ENCODE results near the gene IPO4.
"Not testable (repeated sequence)": the region's sequence is repeated elsewhere in the genome, so short reads cannot be mapped to it uniquely, and the experiment has no call there.

The IPO4 gene

DNA sequence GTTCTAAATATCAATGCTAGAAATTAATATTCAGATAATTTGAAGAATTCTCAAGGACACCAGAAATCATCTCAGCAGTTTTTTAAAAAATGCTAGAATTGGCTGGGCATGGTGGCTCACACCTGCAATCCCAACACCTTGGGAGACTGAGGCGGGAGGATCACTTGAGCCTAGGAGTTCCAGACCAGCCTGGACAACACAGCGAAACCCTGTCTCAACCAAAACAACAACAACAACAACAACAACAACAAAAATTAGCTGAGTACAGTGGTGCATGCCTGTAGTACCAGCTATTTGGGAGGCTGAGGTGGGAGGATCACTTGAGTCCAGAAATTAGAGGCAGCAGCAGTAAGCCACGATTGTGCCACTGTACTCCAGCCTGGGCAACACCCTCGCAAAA is 30.5 kb upstream of the IPO4 start:
- DNase-seq (ENCODE audit: low read depth), result no peak
- no peak overlapping the region for H3K4me3 ChIP-seq (ENCODE audit: low read depth, low read length)
- TF ChIP-seq POLR2A (IDR thresholded peaks at IDR 0.05; ENCODE audit: extremely low read depth, insufficient read length) (no peak), MYC (IDR thresholded peaks at IDR 0.05; ENCODE audit: low read depth, low read length) (no peak), MAX (IDR thresholded peaks at IDR 0.05; ENCODE audit: low read depth, low read length) (no peak)
- TF ChIP-seq, protein P1, sequence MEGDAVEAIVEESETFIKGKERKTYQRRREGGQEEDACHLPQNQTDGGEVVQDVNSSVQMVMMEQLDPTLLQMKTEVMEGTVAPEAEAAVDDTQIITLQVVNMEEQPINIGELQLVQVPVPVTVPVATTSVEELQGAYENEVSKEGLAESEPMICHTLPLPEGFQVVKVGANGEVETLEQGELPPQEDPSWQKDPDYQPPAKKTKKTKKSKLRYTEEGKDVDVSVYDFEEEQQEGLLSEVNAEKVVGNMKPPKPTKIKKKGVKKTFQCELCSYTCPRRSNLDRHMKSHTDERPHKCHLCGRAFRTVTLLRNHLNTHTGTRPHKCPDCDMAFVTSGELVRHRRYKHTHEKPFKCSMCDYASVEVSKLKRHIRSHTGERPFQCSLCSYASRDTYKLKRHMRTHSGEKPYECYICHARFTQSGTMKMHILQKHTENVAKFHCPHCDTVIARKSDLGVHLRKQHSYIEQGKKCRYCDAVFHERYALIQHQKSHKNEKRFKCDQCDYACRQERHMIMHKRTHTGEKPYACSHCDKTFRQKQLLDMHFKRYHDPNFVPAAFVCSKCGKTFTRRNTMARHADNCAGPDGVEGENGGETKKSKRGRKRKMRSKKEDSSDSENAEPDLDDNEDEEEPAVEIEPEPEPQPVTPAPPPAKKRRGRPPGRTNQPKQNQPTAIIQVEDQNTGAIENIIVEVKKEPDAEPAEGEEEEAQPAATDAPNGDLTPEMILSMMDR (IDR thresholded peaks at IDR 0.05; ENCODE audit: low read depth, low read length), result no peak

GRCh38 chr14:24216876-24217275 is 28.3 kb upstream of the IPO4 start:
- not testable (repeated sequence) for H3K4me3 ChIP-seq (ENCODE audit: low read depth, low read length); DNase-seq (ENCODE audit: low read depth)

DNA sequence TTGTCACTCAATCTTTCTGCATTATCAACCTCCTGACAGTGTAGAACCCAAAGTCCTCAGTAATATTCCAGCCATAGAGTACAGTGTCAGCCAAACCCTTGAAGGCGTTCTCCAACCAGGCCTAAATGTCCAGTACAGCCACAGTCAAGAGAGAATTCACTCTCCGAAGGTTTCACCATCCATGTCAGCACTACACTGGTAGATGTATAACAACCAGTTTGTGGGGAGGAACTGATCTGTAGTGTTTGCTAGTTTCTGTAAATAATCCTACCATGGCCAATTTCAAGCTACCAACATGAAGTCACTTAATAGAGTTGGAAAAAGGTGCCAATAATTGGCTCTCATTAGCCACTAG is 27.7 kb upstream of the IPO4 start:
- TF ChIP-seq POLR2A (IDR thresholded peaks at IDR 0.05; ENCODE audit: extremely low read depth, insufficient read length) (no peak), MYC (IDR thresholded peaks at IDR 0.05; ENCODE audit: low read depth, low read length) (no peak)
- TF ChIP-seq, protein P1 (IDR thresholded peaks at IDR 0.05; ENCODE audit: low read depth, low read length), result no peak
- peak overlapping the region; percentile 79 for H3K4me3 ChIP-seq (ENCODE audit: low read depth, low read length)
- no peak for DNase-seq (ENCODE audit: low read depth)

- peak within 1 kb of the TSS; percentile 79 for H3K4me3 ChIP-seq (ENCODE audit: low read depth, low read length)
- TF ChIP-seq MYC (IDR thresholded peaks at IDR 0.05; ENCODE audit: low read depth, low read length) (peak; percentile 94), MAX (IDR thresholded peaks at IDR 0.05; ENCODE audit: low read depth, low read length) (peak; percentile 91), POLR2A (IDR thresholded peaks at IDR 0.05; ENCODE audit: extremely low read depth, insufficient read length) (peak; percentile 70)
- TF ChIP-seq, protein P1 (IDR thresholded peaks at IDR 0.05; ENCODE audit: low read depth, low read length), result peak; percentile 52
- DNase-seq (ENCODE audit: low read depth), result peak; percentile 96
Measured at GRCh38 chr14:24215495-24216344, 27.1 kb upstream of the IPO4 start, which contains the start of gene MDP1. TSS of gene MDP1 (minus strand) at chr14:24216066. CDS start at chr14:24215955, 111 bp downstream.

DNA sequence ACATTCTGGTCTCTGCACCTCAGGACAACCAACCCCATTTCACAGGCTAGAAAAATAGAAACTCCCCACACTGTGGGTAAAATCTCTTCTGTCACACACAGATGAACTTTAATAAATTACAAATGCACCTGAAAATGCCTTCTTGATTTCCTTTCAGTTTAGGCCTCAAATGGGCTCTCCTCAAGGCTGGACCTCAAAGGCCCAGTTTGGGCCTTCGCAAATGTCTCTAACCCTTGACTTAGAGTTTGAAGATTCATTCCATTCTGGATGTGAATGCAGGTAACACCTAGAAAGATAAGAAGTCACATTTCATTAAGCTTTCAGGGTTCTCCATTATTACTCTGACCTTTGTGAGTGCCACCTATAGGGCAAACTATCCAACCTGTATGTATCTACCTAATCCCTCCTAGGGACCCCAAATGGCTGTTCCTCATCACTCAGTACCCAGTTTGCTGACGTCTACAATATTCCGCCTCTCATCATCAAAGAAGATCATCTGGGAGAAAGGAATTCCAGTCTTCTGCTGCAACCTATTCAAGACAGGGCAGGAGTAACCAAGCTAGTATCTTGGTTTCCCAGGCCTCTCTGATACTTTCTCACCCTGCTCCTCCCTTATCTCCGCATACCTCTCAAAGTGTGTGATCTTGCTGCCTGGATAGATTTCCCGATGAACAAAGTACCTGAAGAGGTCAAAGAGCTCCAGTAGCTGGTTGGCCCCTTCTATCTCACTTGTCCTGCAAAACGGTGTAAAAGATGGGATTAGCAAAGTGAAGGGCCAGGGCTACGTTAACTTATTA is 25.4 kb upstream of the IPO4 start:
- H3K4me3 ChIP-seq (ENCODE audit: low read depth, low read length), result peak overlapping the region; percentile 82
- TF ChIP-seq MYC (IDR thresholded peaks at IDR 0.05; ENCODE audit: low read depth, low read length) (no peak), POLR2A (IDR thresholded peaks at IDR 0.05; ENCODE audit: extremely low read depth, insufficient read length) (no peak), MAX (IDR thresholded peaks at IDR 0.05; ENCODE audit: low read depth, low read length) (no peak)
- TF ChIP-seq, protein P1 (IDR thresholded peaks at IDR 0.05; ENCODE audit: low read depth, low read length), result no peak
- no peak for DNase-seq (ENCODE audit: low read depth)

Data from NB4 (cell line).